GM12878 (cell line): ENCODE data around the gene NRDE2. TPM values are rescaled to one million over a fixed set of nuclear protein-coding genes. Genes with fewer than 3 reads are reported as not detected.

Source experiments
- BHLHE40 ChIP-seq, 2 experiments: fragments of 450-650 bp in 1 of 2; IDR thresholded peaks; 2 replicates each; pipeline ENCODE4 v1.6.1; 2011 to 2017; ENCODE audit warnings: low read depth in 2 of 2, borderline replicate concordance in 1 of 2, improper control_type of control experiment in 1 of 2, low read length in 1 of 2, mild to moderate bottlenecking in 1 of 2
- CBX3 ChIP-seq: fragments of 200-600 bp; sonication (generic); IDR thresholded peaks from 2 replicates; pipeline ENCODE4 v1.6.1; 2016; ENCODE audit warnings: low read depth, borderline replicate concordance
- EED ChIP-seq: sonication (generic); IDR thresholded peaks from 2 replicates; pipeline ENCODE4 v1.6.1; 2016; ENCODE audit warnings: antibody characterized with exemption, low read depth
- EZH2 ChIP-seq: IDR thresholded peaks from 2 replicates; pipeline ENCODE4 v1.6.1; 2012; ENCODE audit warnings: low read depth, mild to moderate bottlenecking, control low read depth, inconsistent platforms, low read length, borderline replicate concordance; ENCODE audit not compliant: control insufficient read depth
- KDM1A ChIP-seq: fragments of 200-600 bp; sonication (generic); IDR thresholded peaks from 2 replicates; pipeline ENCODE4 v1.6.1; 2016; ENCODE audit warnings: borderline replicate concordance
- KLF5 ChIP-seq: fragments of 450-650 bp; IDR thresholded peaks from 2 replicates; pipeline ENCODE4 v1.6.1; 2014; ENCODE audit warnings: mild to moderate bottlenecking; ENCODE audit not compliant: partially characterized antibody
- MEF2A ChIP-seq: IDR thresholded peaks from 2 replicates; pipeline ENCODE4 v1.6.1; 2011; ENCODE audit warnings: low read depth, mild to moderate bottlenecking, low read length, moderate library complexity; ENCODE audit not compliant: insufficient read depth
- MTA2 ChIP-seq: fragments of 450-650 bp; IDR thresholded peaks from 2 replicates; pipeline ENCODE4 v1.6.1; 2016; ENCODE audit warnings: low read depth, mild to moderate bottlenecking, moderate library complexity
- MXI1 ChIP-seq: fragments of 150-350 bp; IDR thresholded peaks from 2 replicates; pipeline ENCODE4 v1.6.1; 2011; ENCODE audit warnings: low read depth, mild to moderate bottlenecking, inconsistent platforms, low read length, improper control_type of control experiment
- NFIC ChIP-seq: IDR thresholded peaks from 2 replicates; pipeline ENCODE4 v1.6.1; 2012; ENCODE audit warnings: low read depth, mild to moderate bottlenecking, inconsistent platforms, low read length, moderate library complexity
- NR2F1 ChIP-seq: fragments of 450-650 bp; conservative IDR thresholded peaks from 2 replicates; pipeline ENCODE4 v1.6.1; 2017; ENCODE audit warnings: mild to moderate bottlenecking
- RELA ChIP-seq: fragments of 450-650 bp; IDR thresholded peaks from 2 replicates; pipeline ENCODE4 v1.8.0; 2014; ENCODE audit warnings: borderline replicate concordance; ENCODE audit not compliant: partially characterized antibody
- SMARCA5 ChIP-seq: fragments of 450-650 bp; IDR thresholded peaks from 2 replicates; pipeline ENCODE4 v1.6.1; 2017; ENCODE audit warnings: mild to moderate bottlenecking
- STAT1 ChIP-seq: fragments of 450-650 bp; conservative IDR thresholded peaks from 2 replicates; pipeline ENCODE4 v1.6.1; 2014; ENCODE audit warnings: antibody characterized with exemption, mild to moderate bottlenecking
- SUPT20H ChIP-seq: IDR thresholded peaks from 2 replicates; pipeline ENCODE4 v1.6.1; 2011; ENCODE audit warnings: low read depth, mild to moderate bottlenecking, low read length, moderate library complexity, borderline replicate concordance; ENCODE audit not compliant: control insufficient read depth
- TARDBP ChIP-seq: IDR thresholded peaks from 2 replicates; pipeline ENCODE4 v1.6.1; 2016; ENCODE audit warnings: borderline replicate concordance
- YBX1 ChIP-seq: fragments of 450-650 bp; IDR thresholded peaks from 2 replicates; pipeline ENCODE4 v1.6.1; 2016; ENCODE audit warnings: antibody characterized with exemption
- ZNF384 ChIP-seq: IDR thresholded peaks from 2 replicates; pipeline ENCODE4 v1.6.1; 2012; ENCODE audit warnings: low read depth, mild to moderate bottlenecking, low read length, improper control_type of control experiment, borderline replicate concordance
- ZZZ3 ChIP-seq: IDR thresholded peaks from 2 replicates; pipeline ENCODE4 v1.6.1; 2011; ENCODE audit warnings: low read depth; ENCODE audit not compliant: control insufficient read depth, insufficient read length
- polyA plus RNA-seq, 11 experiments: library from polyadenylated mRNA; depleted of rRNA in 4 of 11; unstranded in 6 of 11; stranded (reverse) in 5 of 11; fragments of >200 nt; fragmentation: Nextera tagmentation in 4 of 11; fragmentation: Illumina TruSeq in 1 of 11; extraction: Ambion mirVana in 4 of 11; extraction: Trizol in 1 of 11; gene quantifications; 1 replicate in 1 of 11; 2 replicates in 10 of 11; pipeline versions ENCODE4 v1.2.1 to v1.2.3, GENCODE V29; 2011 to 2016; ENCODE audit warnings: inconsistent platforms in 2 of 11, missing spikeins in 2 of 11, low read depth in 1 of 11
- total RNA-seq, 4 experiments: library from RNA; depleted of rRNA in 3 of 4; stranded (reverse); fragments of >200 nt in 3 of 4; fragmentation: Illumina TruSeq in 1 of 4; extraction: Trizol in 1 of 4; gene quantifications; 2 replicates each; pipeline versions ENCODE4 v1.2.1 to v1.2.3, GENCODE V29; 2013 to 2021
- TF ChIP-seq, protein P1 (sequence below): IDR thresholded peaks from 2 replicates; pipeline ENCODE4 v1.6.1; 2012; ENCODE audit warnings: mild to moderate bottlenecking, low read depth, low read length
- TF ChIP-seq, protein P2 (sequence below): IDR thresholded peaks from 2 replicates; pipeline ENCODE4 v1.6.1; 2012; ENCODE audit warnings: low read depth, low read length, improper control_type of control experiment
- TF ChIP-seq, protein P3 (sequence below): fragments of 150-350 bp; IDR thresholded peaks from 2 replicates; pipeline ENCODE4 v1.6.1; 2016; ENCODE audit warnings: low read depth, low read length
- TF ChIP-seq, protein P4 (sequence below): fragments of 450-650 bp; IDR thresholded peaks from 2 replicates; pipeline ENCODE4 v1.6.1; 2016; ENCODE audit warnings: mild to moderate bottlenecking

Gene NRDE2
- total and polyA plus RNA-seq, 10 of the 15 experiments (the other 5 are each of a cell fraction or from before 2014, with no cell fraction given), result 8.3 to 21.0 (median 13.8) TPM

DNA sequence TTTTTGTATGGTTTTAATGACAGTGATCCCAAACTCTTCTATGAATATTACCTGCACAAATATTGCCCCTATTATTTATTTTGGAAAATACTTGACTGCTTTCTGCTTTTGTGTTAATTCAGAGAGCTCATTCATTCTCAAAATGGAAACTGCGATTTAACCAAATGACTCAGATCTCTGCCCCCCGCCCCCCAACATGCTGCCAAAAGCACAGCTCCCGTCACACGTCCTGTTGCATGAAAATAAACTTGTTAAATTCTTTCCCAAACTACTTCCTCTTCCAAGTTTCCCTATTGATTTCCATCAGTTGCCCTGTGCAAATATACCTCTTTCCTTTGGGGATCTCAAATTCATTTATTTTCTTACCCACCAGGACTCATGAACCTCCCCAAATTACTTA is 18.0 kb upstream of the NRDE2 start (continued):
- TF ChIP-seq, protein P1, sequence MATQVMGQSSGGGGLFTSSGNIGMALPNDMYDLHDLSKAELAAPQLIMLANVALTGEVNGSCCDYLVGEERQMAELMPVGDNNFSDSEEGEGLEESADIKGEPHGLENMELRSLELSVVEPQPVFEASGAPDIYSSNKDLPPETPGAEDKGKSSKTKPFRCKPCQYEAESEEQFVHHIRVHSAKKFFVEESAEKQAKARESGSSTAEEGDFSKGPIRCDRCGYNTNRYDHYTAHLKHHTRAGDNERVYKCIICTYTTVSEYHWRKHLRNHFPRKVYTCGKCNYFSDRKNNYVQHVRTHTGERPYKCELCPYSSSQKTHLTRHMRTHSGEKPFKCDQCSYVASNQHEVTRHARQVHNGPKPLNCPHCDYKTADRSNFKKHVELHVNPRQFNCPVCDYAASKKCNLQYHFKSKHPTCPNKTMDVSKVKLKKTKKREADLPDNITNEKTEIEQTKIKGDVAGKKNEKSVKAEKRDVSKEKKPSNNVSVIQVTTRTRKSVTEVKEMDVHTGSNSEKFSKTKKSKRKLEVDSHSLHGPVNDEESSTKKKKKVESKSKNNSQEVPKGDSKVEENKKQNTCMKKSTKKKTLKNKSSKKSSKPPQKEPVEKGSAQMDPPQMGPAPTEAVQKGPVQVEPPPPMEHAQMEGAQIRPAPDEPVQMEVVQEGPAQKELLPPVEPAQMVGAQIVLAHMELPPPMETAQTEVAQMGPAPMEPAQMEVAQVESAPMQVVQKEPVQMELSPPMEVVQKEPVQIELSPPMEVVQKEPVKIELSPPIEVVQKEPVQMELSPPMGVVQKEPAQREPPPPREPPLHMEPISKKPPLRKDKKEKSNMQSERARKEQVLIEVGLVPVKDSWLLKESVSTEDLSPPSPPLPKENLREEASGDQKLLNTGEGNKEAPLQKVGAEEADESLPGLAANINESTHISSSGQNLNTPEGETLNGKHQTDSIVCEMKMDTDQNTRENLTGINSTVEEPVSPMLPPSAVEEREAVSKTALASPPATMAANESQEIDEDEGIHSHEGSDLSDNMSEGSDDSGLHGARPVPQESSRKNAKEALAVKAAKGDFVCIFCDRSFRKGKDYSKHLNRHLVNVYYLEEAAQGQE, result no peak
- no peak for TF ChIP-seq NR2F1
- no peak for TF ChIP-seq CBX3
- no peak for TF ChIP-seq MXI1
- no peak for TF ChIP-seq MTA2
- no peak for TF ChIP-seq EZH2
- TF ChIP-seq TARDBP, result no peak
- no peak for TF ChIP-seq KLF5
- no peak for TF ChIP-seq KDM1A
- TF ChIP-seq, protein P2, sequence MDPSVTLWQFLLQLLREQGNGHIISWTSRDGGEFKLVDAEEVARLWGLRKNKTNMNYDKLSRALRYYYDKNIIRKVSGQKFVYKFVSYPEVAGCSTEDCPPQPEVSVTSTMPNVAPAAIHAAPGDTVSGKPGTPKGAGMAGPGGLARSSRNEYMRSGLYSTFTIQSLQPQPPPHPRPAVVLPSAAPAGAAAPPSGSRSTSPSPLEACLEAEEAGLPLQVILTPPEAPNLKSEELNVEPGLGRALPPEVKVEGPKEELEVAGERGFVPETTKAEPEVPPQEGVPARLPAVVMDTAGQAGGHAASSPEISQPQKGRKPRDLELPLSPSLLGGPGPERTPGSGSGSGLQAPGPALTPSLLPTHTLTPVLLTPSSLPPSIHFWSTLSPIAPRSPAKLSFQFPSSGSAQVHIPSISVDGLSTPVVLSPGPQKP, result no peak
- TF ChIP-seq NFIC, result 0 out of 2 replicates have a peak, but pooled peaks have one; percentile 28
- no peak for TF ChIP-seq SMARCA5
- TF ChIP-seq ZZZ3, result no peak
- no peak for TF ChIP-seq BHLHE40 (IDR thresholded peaks at IDR 0.05; ENCODE audit: borderline replicate concordance in 1 of 2, low read depth in 2 of 2, low read length in 1 of 2)
- no peak for TF ChIP-seq YBX1
- TF ChIP-seq, protein P3, sequence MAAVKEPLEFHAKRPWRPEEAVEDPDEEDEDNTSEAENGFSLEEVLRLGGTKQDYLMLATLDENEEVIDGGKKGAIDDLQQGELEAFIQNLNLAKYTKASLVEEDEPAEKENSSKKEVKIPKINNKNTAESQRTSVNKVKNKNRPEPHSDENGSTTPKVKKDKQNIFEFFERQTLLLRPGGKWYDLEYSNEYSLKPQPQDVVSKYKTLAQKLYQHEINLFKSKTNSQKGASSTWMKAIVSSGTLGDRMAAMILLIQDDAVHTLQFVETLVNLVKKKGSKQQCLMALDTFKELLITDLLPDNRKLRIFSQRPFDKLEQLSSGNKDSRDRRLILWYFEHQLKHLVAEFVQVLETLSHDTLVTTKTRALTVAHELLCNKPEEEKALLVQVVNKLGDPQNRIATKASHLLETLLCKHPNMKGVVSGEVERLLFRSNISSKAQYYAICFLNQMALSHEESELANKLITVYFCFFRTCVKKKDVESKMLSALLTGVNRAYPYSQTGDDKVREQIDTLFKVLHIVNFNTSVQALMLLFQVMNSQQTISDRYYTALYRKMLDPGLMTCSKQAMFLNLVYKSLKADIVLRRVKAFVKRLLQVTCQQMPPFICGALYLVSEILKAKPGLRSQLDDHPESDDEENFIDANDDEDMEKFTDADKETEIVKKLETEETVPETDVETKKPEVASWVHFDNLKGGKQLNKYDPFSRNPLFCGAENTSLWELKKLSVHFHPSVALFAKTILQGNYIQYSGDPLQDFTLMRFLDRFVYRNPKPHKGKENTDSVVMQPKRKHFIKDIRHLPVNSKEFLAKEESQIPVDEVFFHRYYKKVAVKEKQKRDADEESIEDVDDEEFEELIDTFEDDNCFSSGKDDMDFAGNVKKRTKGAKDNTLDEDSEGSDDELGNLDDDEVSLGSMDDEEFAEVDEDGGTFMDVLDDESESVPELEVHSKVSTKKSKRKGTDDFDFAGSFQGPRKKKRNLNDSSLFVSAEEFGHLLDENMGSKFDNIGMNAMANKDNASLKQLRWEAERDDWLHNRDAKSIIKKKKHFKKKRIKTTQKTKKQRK, result no peak
- 0 out of 2 replicates have a peak, but pooled peaks have one; percentile 37 for TF ChIP-seq MEF2A
- TF ChIP-seq, protein P4, sequence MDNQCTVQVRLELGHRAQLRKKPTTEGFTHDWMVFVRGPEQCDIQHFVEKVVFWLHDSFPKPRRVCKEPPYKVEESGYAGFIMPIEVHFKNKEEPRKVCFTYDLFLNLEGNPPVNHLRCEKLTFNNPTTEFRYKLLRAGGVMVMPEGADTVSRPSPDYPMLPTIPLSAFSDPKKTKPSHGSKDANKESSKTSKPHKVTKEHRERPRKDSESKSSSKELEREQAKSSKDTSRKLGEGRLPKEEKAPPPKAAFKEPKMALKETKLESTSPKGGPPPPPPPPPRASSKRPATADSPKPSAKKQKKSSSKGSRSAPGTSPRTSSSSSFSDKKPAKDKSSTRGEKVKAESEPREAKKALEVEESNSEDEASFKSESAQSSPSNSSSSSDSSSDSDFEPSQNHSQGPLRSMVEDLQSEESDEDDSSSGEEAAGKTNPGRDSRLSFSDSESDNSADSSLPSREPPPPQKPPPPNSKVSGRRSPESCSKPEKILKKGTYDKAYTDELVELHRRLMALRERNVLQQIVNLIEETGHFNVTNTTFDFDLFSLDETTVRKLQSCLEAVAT, result no peak
- no peak for TF ChIP-seq RELA
- no peak for TF ChIP-seq ZNF384
- TF ChIP-seq SUPT20H, result no peak
- no peak for TF ChIP-seq STAT1
- TF ChIP-seq EED, result no peak
